HG03064 (cell line): ENCODE results near the gene MCM5.
"Not testable (repeated sequence)": the region's sequence is repeated elsewhere in the genome, so short reads cannot be mapped to it uniquely, and the experiment has no call there.

Experiments used
- ATAC-seq: cut with Tn5 transposase; IDR thresholded peaks from one replicate; pipeline ENCODE4 v1.9.1; 2021; ENCODE audit warnings: low read depth; ENCODE audit not compliant: unreplicated experiment

MCM5 gene

GRCh38 chr22:35399678-35400500 is at the start of gene MCM5:
MCM5 (plus strand) TSS chr22:35400140; CDS start chr22:35400439, 299 bp downstream.
- peak; percentile 93 for ATAC-seq

- ATAC-seq, result no peak
Observed at GRCh38 chr22:35350539-35351503, 49.1 kb upstream of the MCM5 start.

GRCh38 chr22:35352214-35353111 is 47.5 kb upstream of the MCM5 start:
- no peak for ATAC-seq

DNA sequence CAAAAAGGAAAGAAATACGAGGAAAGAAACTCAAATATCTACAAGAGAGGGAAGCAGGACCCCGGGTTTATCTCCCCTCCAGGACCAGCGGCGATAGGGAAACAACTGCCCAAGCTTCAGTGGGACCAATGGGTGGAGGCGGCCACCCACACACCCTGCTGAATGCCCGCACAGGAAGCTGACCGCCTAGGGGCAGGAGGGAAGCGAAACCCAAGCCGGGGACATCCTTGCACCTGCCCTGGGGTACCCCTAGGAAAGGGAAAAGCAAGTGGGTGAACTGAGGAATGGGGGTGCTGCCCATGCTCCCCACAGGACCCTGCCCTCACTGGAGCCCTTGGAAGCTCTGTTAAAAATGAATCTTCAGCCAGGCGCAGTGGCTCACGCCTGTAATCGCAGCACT is 46.6 kb upstream of the MCM5 start:
- ATAC-seq, result no peak

GRCh38 chr22:35354068-35354467 is 45.9 kb upstream of the MCM5 start:
- no peak for ATAC-seq

- ATAC-seq, result no peak
Observed at GRCh38 chr22:35357883-35358621, 41.9 kb upstream of the MCM5 start.

DNA sequence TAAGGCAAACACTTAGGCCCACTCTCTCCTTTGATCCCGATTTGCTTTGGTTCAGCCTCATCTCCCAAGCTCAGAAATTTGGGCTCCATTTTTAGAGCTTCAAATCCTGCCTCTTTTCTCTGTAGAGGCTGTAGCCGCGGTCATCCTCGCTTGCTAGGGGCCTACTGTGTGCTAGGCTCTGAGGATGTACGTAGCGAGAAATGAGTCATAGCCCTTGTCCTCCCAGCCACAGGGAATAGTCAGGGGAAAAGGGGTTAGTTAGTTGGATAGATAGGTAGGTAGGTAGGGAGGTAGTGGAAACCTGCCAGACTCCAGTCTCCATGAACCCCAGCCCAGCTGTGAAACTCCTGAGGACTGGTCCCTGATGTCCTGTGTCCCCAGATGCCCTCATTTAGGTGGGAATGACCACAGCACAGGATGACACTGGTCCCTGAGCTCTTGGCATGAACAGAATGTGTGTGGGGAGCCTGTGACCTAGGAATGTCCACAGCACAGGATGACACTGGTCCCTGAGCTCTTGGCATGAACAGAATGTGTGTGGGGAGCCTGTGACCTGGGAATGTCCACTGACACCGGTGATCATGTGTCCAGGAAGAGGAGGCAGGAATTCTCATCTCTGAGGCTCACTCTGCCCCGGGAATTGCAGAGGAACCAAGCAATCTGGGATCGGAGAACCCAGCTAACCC is 40.4 kb upstream of the MCM5 start:
- ATAC-seq, result no peak

DNA sequence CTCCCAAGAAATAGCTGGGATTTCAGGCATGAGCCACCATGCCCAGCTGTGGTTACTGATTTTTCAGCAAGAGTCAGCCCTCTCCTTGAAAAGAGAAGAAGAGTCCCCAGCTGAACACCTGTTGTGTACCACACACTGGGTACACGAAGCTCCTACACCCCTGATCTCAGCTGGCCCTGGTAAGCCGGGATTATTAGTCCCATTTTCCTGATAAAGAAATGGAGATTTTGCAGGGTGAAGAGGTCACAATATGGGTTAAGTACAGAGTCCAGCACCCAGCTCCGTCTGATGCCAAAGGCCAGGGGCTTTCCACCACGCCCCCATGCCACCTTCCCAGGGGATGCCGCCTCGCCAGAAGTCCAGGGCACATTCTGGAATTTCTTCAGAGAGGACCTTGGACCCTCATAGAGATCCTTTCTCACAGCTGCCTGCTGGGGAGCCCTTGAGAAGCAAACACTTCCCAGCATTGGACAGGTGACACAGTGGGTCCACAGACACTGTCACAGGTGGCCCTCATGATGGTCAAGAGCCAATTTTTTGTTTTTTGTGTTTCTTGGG is 38.9 kb upstream of the MCM5 start:
- no peak for ATAC-seq

DNA sequence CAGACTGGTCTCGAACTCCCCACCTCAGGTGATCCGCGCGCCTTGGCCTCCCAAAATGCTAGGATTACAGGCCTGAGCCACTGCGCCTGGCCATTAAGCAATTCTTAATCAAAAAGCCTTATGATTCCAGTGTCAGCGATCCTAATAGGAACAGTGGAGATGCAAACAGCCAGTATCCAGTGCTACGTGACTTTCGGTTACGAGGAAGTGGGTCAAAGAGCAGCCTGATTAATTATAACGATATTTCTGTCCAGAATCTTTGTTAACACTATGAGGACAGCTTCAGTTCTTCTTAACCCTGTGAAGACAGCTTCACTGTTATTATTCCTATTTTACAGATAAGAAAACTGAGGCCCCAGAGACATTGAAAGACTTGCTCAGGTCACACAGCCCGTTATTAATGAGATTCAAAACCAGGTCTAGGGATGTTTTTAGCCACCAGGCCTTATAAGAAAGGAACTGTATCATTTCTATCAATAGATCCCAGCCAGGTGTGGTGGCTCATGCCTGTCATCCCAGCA is 36.3 kb upstream of the MCM5 start:
- no peak for ATAC-seq

- ATAC-seq, result not testable (repeated sequence)
Observed at GRCh38 chr22:35364230-35364629, 35.7 kb upstream of the MCM5 start.

GRCh38 chr22:35367331-35367886 is 32.5 kb upstream of the MCM5 start:
- no peak for ATAC-seq

DNA sequence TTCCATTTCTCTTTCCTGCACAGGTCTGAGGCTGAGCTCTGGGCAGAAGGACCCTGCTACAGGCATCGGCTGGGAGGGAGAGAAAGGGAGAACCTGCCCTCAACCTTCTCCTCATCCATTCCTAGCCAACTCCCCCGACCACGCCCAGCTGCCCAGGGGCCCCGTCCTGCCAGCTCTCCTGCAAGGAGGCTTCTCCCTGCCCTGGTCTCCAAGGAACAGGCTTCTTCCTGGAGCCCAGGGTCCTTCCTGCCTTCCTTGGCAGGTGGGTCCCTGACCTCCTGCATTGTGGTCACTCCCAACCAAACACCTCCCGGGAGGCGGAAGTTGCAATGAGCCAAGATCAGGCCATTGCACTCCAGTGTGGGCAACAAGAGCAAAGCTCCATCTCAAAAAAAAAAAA is 31.6 kb upstream of the MCM5 start:
- no peak for ATAC-seq

- ATAC-seq, result no peak
Observed at GRCh38 chr22:35369996-35370395, 29.9 kb upstream of the MCM5 start.

- ATAC-seq, result no peak
Observed at GRCh38 chr22:35373781-35374180, 26.2 kb upstream of the MCM5 start.

- ATAC-seq, result no peak
Observed at GRCh38 chr22:35375031-35375430, 24.9 kb upstream of the MCM5 start.

- no peak for ATAC-seq
Observed at GRCh38 chr22:35375526-35375925, 24.4 kb upstream of the MCM5 start.

GRCh38 chr22:35376728-35377472 is 23.0 kb upstream of the MCM5 start:
- no peak for ATAC-seq

DNA sequence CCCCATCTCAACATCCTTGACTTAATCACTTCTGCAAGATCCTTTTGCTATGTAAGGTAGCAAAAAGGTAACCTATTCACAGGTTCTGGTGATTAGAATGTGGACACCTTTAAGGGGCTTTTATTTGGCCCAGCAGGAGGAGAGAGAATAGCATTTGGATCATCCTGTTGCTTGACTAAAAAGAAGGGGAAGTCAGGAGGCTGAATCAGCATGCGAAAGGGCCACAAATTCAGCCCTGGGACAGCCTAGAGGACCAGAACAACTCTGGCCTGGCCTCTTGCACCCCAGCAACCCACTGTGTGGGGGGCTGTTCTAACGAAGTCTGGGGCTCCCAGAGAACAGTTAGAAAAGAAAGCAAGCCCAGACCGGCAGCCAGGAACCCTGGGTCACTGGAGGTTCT is 22.2 kb upstream of the MCM5 start:
- ATAC-seq, result no peak
